Measurements from ENCODE around the gene GC. TPM values are rescaled to one million over a fixed set of nuclear protein-coding genes. Genes with fewer than 3 reads are reported as not detected.
A peak's percentile ranks its signal among the peaks of the same experiment; 100 is the strongest.

GC gene
- total RNA-seq, 6 donors from 2014 or later, result 1.6 to 2.5 TPM; not detected in 4

- WGBS, 2 donors, result 89 to 100% methylated on average over 1 of the region's 1 CpG
Measured at GRCh38 chr4:71732066-71732465, 51.8 kb downstream of the GC start.

GRCh38 chr4:71729856-71730255 lies 54.0 kb downstream of the GC start:
- TF ChIP-seq EP300 (IDR thresholded peaks at IDR 0.05) (no peak), POLR2A (IDR thresholded peaks at IDR 0.05) (no peak), POLR2AphosphoS5 (IDR thresholded peaks at IDR 0.05) (no peak), CTCF (IDR thresholded peaks at IDR 0.05) (no peak)
- ATAC-seq (ENCODE audit: low FRiP score in 2 of 2), result no peak
- Histone ChIP-seq H3K36me3 (no peaks in the 10 kb centered on the region), H3K27me3 (no peaks in the 10 kb centered on the region), H3K4me1 (no peaks in the 10 kb centered on the region), H3K9me3 (no peaks in the 10 kb centered on the region), H3K27ac (no peak overlapping the region), H3K4me3 (no peak overlapping the region)
- no peak for DNase-seq
- WGBS, 2 donors, result 81 to 85% methylated on average over 2 of the region's 2 CpGs

More at GRCh38 chr4:71732066-71732465, 51.8 kb downstream of the GC start:
- H3K4me3 ChIP-seq, result no peak overlapping the region
- DNase-seq (no peak), ATAC-seq (ENCODE audit: low FRiP score in 2 of 2) (no peak)
- H3K27me3 ChIP-seq, result no peaks in the 10 kb centered on the region
- no peaks in the 10 kb centered on the region for H3K4me1 ChIP-seq
- H3K9me3 ChIP-seq, result no peaks in the 10 kb centered on the region
- no peaks in the 10 kb centered on the region for H3K36me3 ChIP-seq
- H3K27ac ChIP-seq, result no peak overlapping the region
- TF ChIP-seq POLR2AphosphoS5 (IDR thresholded peaks at IDR 0.05) (no peak), EP300 (IDR thresholded peaks at IDR 0.05) (no peak), CTCF (IDR thresholded peaks at IDR 0.05) (no peak), POLR2A (IDR thresholded peaks at IDR 0.05) (no peak)

- no peaks in the 10 kb centered on the region for H3K27me3 ChIP-seq
- WGBS, 2 donors, result 22 to 45% methylated on average over 1 of the region's 1 CpG
- no peaks in the 10 kb centered on the region for H3K4me1 ChIP-seq
- ATAC-seq (ENCODE audit: low FRiP score in 2 of 2) (peak in 1 of 2 donors; percentile 66), DNase-seq (no peak)
- no peaks in the 10 kb centered on the region for H3K36me3 ChIP-seq
- no peak overlapping the region for H3K4me3 ChIP-seq
- no peak overlapping the region for H3K27ac ChIP-seq
- no peaks in the 10 kb centered on the region for H3K9me3 ChIP-seq
- TF ChIP-seq CTCF (IDR thresholded peaks at IDR 0.05) (peak; percentile 41 to 74 (median 58)), EP300 (IDR thresholded peaks at IDR 0.05) (no peak)
Measured at GRCh38 chr4:71713611-71714203, 70.2 kb downstream of the GC start.

GRCh38 chr4:71711985-71712348 lies 71.9 kb downstream of the GC start:
- ATAC-seq (ENCODE audit: low FRiP score in 2 of 2) (no peak), DNase-seq (no peak)
- Histone ChIP-seq H3K27me3 (no peaks in the 10 kb centered on the region), H3K27ac (no peak overlapping the region), H3K4me1 (no peaks in the 10 kb centered on the region), H3K4me3 (no peak overlapping the region), H3K9me3 (no peaks in the 10 kb centered on the region), H3K36me3 (no peaks in the 10 kb centered on the region)
- WGBS, 2 donors, result 84 to 90% methylated on average over 3 of the region's 3 CpGs
- no peak for TF ChIP-seq POLR2AphosphoS5 (IDR thresholded peaks at IDR 0.05)
- no peak for TF ChIP-seq POLR2A (IDR thresholded peaks at IDR 0.05)

- 64 to 68% methylated on average over 2 of the region's 2 CpGs for WGBS, 2 donors
- Histone ChIP-seq H3K27me3 (no peaks in the 10 kb centered on the region), H3K4me3 (no peak overlapping the region), H3K27ac (no peak overlapping the region), H3K4me1 (no peaks in the 10 kb centered on the region), H3K36me3 (no peaks in the 10 kb centered on the region), H3K9me3 (no peaks in the 10 kb centered on the region)
- no peak for DNase-seq
- TF ChIP-seq EP300 (IDR thresholded peaks at IDR 0.05) (no peak), POLR2AphosphoS5 (IDR thresholded peaks at IDR 0.05) (no peak), POLR2A (IDR thresholded peaks at IDR 0.05) (no peak), CTCF (IDR thresholded peaks at IDR 0.05) (no peak)
- ATAC-seq (ENCODE audit: low FRiP score in 2 of 2), result no peak
Measured at GRCh38 chr4:71711044-71711984, 72.6 kb downstream of the GC start.
